Neuronal stem cell (in vitro differentiated cells): Measurements from ENCODE around the gene TPX2.
"Not testable (repeated sequence)": the region's sequence is repeated elsewhere in the genome, so short reads cannot be mapped to it uniquely, and the experiment has no call there.

Experiments
- DNase-seq: peaks from one replicate; pipeline ENCODE4 v3.0.0-alpha.2; 2013; ENCODE audit warnings: low spot score
- H2AFZ ChIP-seq: one replicate; pipeline ENCODE4 v1.6.1; 2013; ENCODE audit warnings: mild to moderate bottlenecking, low read length, inconsistent platforms
- H2AK5ac ChIP-seq: 2 replicates; pipeline ENCODE4 v1.6.1; 2013; ENCODE audit warnings: low read depth, mild to moderate bottlenecking, inconsistent platforms, low read length, moderate library complexity, mixed read lengths
- H2BK120ac ChIP-seq: 2 replicates; pipeline ENCODE4 v1.6.1; 2013; ENCODE audit warnings: low read depth, mild to moderate bottlenecking, inconsistent platforms, low read length, moderate library complexity, mixed read lengths
- H2BK12ac ChIP-seq: one replicate; pipeline ENCODE4 v1.6.1; 2013; ENCODE audit warnings: low read length, inconsistent platforms
- H2BK15ac ChIP-seq: 2 replicates; pipeline ENCODE4 v1.6.1; 2013; ENCODE audit warnings: mild to moderate bottlenecking, low read length, inconsistent platforms, mixed read lengths
- H2BK5ac ChIP-seq: one replicate; pipeline ENCODE4 v1.6.1; 2013; ENCODE audit warnings: inconsistent platforms, mild to moderate bottlenecking, low read length, moderate library complexity
- H3K14ac ChIP-seq: one replicate; pipeline ENCODE4 v1.6.1; 2013; ENCODE audit warnings: low read length, inconsistent platforms
- H3K18ac ChIP-seq: 2 replicates; pipeline ENCODE4 v1.6.1; 2013; ENCODE audit warnings: low read length, inconsistent platforms
- H3K23ac ChIP-seq: 2 replicates; pipeline ENCODE4 v1.6.1; 2013; ENCODE audit warnings: low read depth, mild to moderate bottlenecking, mixed read lengths, low read length, inconsistent platforms; ENCODE audit not compliant: poor library complexity
- H3K27ac ChIP-seq: replicated peaks from 3 replicates; pipeline ENCODE4 v1.5.1; 2013; ENCODE audit warnings: low read length, inconsistent platforms
- H3K27me3 ChIP-seq, 3 experiments: 2 replicates each; pipeline ENCODE4 v1.6.1; 2013; ENCODE audit warnings: low read length in 3 of 3, mild to moderate bottlenecking in 2 of 3, inconsistent platforms in 1 of 3, low read depth in 1 of 3, mixed read lengths in 1 of 3, moderate library complexity in 1 of 3; ENCODE audit not compliant: control insufficient read depth in 3 of 3, insufficient read depth in 3 of 3
- H3K36me3 ChIP-seq, 2 donors: replicated peaks in 1 of 2; 2 replicates each; pipeline ENCODE4 v1.6.1; 2013; ENCODE audit warnings: low read length in 2 of 2; ENCODE audit not compliant: control insufficient read depth in 2 of 2, insufficient read depth in 2 of 2
- H3K4ac ChIP-seq: 2 replicates; pipeline ENCODE4 v1.6.1; 2013; ENCODE audit warnings: inconsistent platforms, mild to moderate bottlenecking, low read length, moderate library complexity
- H3K4me1 ChIP-seq, 2 donors: 1 replicate in 1 of 2; 2 replicates in 1 of 2; pipeline ENCODE4 v1.6.1; 2013; ENCODE audit warnings: low read length in 2 of 2, low read depth in 1 of 2; ENCODE audit not compliant: control insufficient read depth in 2 of 2, insufficient read depth in 1 of 2
- H3K4me2 ChIP-seq: one replicate; pipeline ENCODE4 v1.6.1; 2013; ENCODE audit warnings: mild to moderate bottlenecking, low read length, inconsistent platforms; ENCODE audit not compliant: insufficient read depth, poor library complexity, severe bottlenecking
- H3K4me3 ChIP-seq, 2 donors: 2 replicates each; pipeline ENCODE4 v1.5.1; 2013; ENCODE audit warnings: low read length in 2 of 2, mild to moderate bottlenecking in 2 of 2, inconsistent platforms in 1 of 2, moderate library complexity in 1 of 2
- H3K79me1 ChIP-seq: one replicate; pipeline ENCODE4 v1.6.1; 2013; ENCODE audit warnings: low read depth, mild to moderate bottlenecking, inconsistent platforms, low read length, moderate library complexity
- H3K9ac ChIP-seq: one replicate; pipeline ENCODE4 v1.6.1; 2013; ENCODE audit warnings: mild to moderate bottlenecking, low read depth, low read length, inconsistent platforms; ENCODE audit not compliant: poor library complexity
- H3K9me3 ChIP-seq, 2 donors: replicated peaks in 1 of 2; 2 replicates each; pipeline versions ENCODE3 to v1.6.1; 2013; ENCODE audit warnings: low read length in 2 of 2, mild to moderate bottlenecking in 2 of 2, inconsistent platforms in 1 of 2, low read depth in 1 of 2, mixed read lengths in 1 of 2, moderate library complexity in 1 of 2; ENCODE audit not compliant: control insufficient read depth in 2 of 2, insufficient read depth in 1 of 2
- H4K8ac ChIP-seq: one replicate; pipeline ENCODE4 v1.6.1; 2013; ENCODE audit warnings: low read depth, mild to moderate bottlenecking, inconsistent platforms, low read length, moderate library complexity
- H4K91ac ChIP-seq: one replicate; pipeline ENCODE4 v1.6.1; 2013; ENCODE audit warnings: low read length, low read depth, mild to moderate bottlenecking, inconsistent platforms; ENCODE audit not compliant: poor library complexity
- WGBS, 2 donors: extraction: QIAGEN DNeasy Blood & Tissue Kit; methylation state at CpG; one replicate each; pipeline ENCODE4 v1.1.7; 2013; ENCODE audit warnings: missing lambda C conversion rate in 2 of 2, mixed read lengths in 1 of 2; ENCODE audit not compliant: insufficient read length in 2 of 2, insufficient replicate concordance in 1 of 2; ENCODE audit errors: extremely low coverage in 2 of 2; 5-methylcytosine and 5-hydroxymethylcytosine counted together

TPX2 gene

GRCh38 chr20:31824554-31825313 is 85.6 kb downstream of the TPX2 start:
- H3K27me3 ChIP-seq: no peaks in the 10 kb centered on the region
- H3K4me1 ChIP-seq: peaks cover 7 to 13% of the 10 kb centered on the region in 2 donors
- no peak overlapping the region for H4K91ac ChIP-seq
- no peak overlapping the region for H3K27ac ChIP-seq
- H3K4ac ChIP-seq: no peak overlapping the region
- no peak overlapping the region for H3K4me2 ChIP-seq
- H2AK5ac ChIP-seq: peak overlapping the region; percentile 61
- H2AFZ ChIP-seq: peak overlapping the region; percentile 85
- H3K23ac ChIP-seq: no peak overlapping the region
- no peaks in the 10 kb centered on the region for H3K79me1 ChIP-seq
- no CpG with 5 or more reads among the region's 14 CpGs for WGBS, 2 donors
- H2BK15ac ChIP-seq: peak overlapping the region; percentile 60
- H2BK12ac ChIP-seq: peak overlapping the region; percentile 24
- no peak overlapping the region for H4K8ac ChIP-seq
- no peak overlapping the region for H3K4me3 ChIP-seq
- H3K9me3 ChIP-seq: no peaks in the 10 kb centered on the region
- H3K14ac ChIP-seq: no peak overlapping the region
- H2BK5ac ChIP-seq: no peak overlapping the region
- DNase-seq: no peak
- no peaks in the 10 kb centered on the region for H3K36me3 ChIP-seq
- peak overlapping the region; percentile 15 for H3K18ac ChIP-seq
- H2BK120ac ChIP-seq: no peak overlapping the region
- no peak overlapping the region for H3K9ac ChIP-seq

- H3K79me1 ChIP-seq: no peaks in the 10 kb centered on the region
- H3K4me3 ChIP-seq: no peak overlapping the region
- no peaks in the 10 kb centered on the region for H3K9me3 ChIP-seq
- H3K14ac ChIP-seq: no peak overlapping the region
- no peak overlapping the region for H3K4ac ChIP-seq
- no peak overlapping the region for H2AFZ ChIP-seq
- no peak overlapping the region for H4K91ac ChIP-seq
- H3K27me3 ChIP-seq: no peaks in the 10 kb centered on the region
- no peak for DNase-seq
- H3K36me3 ChIP-seq: no peaks in the 10 kb centered on the region
- no peak overlapping the region for H2AK5ac ChIP-seq
- no peak overlapping the region for H2BK5ac ChIP-seq
- H3K23ac ChIP-seq: no peak overlapping the region
- no peak overlapping the region for H3K27ac ChIP-seq
- no peak overlapping the region for H3K4me2 ChIP-seq
- H2BK12ac ChIP-seq: peak overlapping the region; percentile 8
- H2BK15ac ChIP-seq: no peak overlapping the region
- no peak overlapping the region for H2BK120ac ChIP-seq
- no peak overlapping the region for H3K9ac ChIP-seq
- WGBS, 2 donors: no CpG with 5 or more reads among the region's 5 CpGs
- H4K8ac ChIP-seq: no peak overlapping the region
- H3K18ac ChIP-seq: no peak overlapping the region
- peaks cover 7 to 13% of the 10 kb centered on the region in 2 donors for H3K4me1 ChIP-seq
Measured at GRCh38 chr20:31826074-31826473, 87.0 kb downstream of the TPX2 start.

- Histone ChIP-seq H4K91ac (no peak overlapping the region), H2BK120ac (no peak overlapping the region), H3K4ac (no peak overlapping the region), H3K27ac (no peak overlapping the region), H3K79me1 (no peaks in the 10 kb centered on the region), H3K14ac (no peak overlapping the region), H3K4me3 (no peak overlapping the region), H3K4me1 (peaks cover 7 to 13% of the 10 kb centered on the region in 2 donors), H3K9ac (no peak overlapping the region), H3K4me2 (no peak overlapping the region), H2AK5ac (no peak overlapping the region), H3K36me3 (no peaks in the 10 kb centered on the region), H3K27me3 (no peaks in the 10 kb centered on the region), H4K8ac (no peak overlapping the region), H3K23ac (no peak overlapping the region), H2AFZ (no peak overlapping the region), H2BK5ac (no peak overlapping the region), H3K18ac (no peak overlapping the region), H3K9me3 (no peaks in the 10 kb centered on the region), H2BK12ac (no peak overlapping the region), H2BK15ac (no peak overlapping the region)
- no peak for DNase-seq
- no CpG with 5 or more reads among the region's 2 CpGs for WGBS, 2 donors
Measured at GRCh38 chr20:31827059-31827458, 88.0 kb downstream of the TPX2 start.

GRCh38 chr20:31828016-31828415 is 88.9 kb downstream of the TPX2 start:
- not testable (repeated sequence) for H3K9me3 ChIP-seq, H3K4ac ChIP-seq, H2BK120ac ChIP-seq, H3K27ac ChIP-seq, H2BK12ac ChIP-seq, H3K18ac ChIP-seq, H3K27me3 ChIP-seq, H3K36me3 ChIP-seq, H2AFZ ChIP-seq, H3K79me1 ChIP-seq, H2BK15ac ChIP-seq, H3K23ac ChIP-seq, H3K14ac ChIP-seq, H4K91ac ChIP-seq, H2AK5ac ChIP-seq, H3K9ac ChIP-seq, DNase-seq, H3K4me2 ChIP-seq, H2BK5ac ChIP-seq
- Histone ChIP-seq H4K8ac (peak overlapping the region; percentile 24), H3K4me3 (peak overlapping the region in 1 of 2 donors; percentile 30), H3K4me1 (peaks cover 5 to 12% of the 10 kb centered on the region in 2 donors)
- WGBS, 2 donors: no CpG with 5 or more reads among the region's 11 CpGs
